ENCODE results near the gene ANKFY1.

The ANKFY1 gene

DNA sequence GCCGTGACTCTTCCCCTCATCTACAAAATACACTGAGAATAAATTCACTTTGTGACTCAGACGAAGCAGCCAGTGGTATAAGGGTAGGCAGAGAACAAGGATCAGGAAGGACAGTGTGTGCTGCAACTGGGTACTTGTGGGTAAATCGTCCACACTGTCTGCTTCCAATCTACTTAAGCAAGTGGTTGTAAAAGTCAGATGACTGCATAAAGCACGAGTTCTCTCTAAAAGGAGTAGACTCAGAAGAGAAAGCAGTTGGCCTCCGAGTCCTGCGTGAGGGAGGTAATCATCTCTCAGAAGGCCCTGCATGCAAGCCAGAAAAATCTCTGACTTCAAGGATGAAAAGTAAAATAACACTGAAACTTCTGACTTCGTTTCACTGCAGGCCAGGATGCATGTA lies 43.1 kb downstream of the ANKFY1 start:
- Mint-ChIP-seq H3K4me1 (peaks cover under 1% of the 10 kb centered on the region), H3K36me3 (peaks cover 21% of the 10 kb centered on the region), H3K4me3 (no peak overlapping the region), H3K27ac (no peak overlapping the region), H3K27me3 (no peaks in the 10 kb centered on the region), H3K9me3 (no peaks in the 10 kb centered on the region)
- no peak for DNase-seq
- CTCF ChIA-PET, result interaction anchor here (1.2 to 1.7 kb wide), 2 partner anchors 9 to 200 kb away, joined by 3 to 5 read pairs; no protein-coding TSS in a partner anchor

DNA sequence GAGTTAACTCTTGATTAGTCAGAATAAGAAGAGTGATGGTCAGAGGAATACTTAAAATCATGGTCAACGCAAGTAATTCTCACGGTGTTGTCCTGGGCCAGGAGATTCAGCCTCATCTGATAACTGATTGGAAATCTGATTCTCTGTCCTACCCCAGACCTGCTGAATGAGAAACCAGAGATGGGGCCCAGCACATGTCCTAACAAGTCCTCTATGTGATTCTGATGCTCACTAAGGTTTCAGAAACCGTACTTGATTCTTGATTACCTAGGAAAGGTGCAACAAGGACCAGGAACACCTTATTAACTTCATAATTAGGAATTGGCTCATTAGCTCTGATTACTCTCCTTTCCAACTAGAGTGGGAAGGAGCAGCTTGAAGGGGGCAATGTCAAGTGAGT lies 44.5 kb downstream of the ANKFY1 start:
- Mint-ChIP-seq H3K36me3 (peaks cover 23% of the 10 kb centered on the region), H3K4me1 (peaks cover 6% of the 10 kb centered on the region), H3K27ac (peak overlapping the region; percentile 37), H3K9me3 (no peaks in the 10 kb centered on the region), H3K27me3 (no peaks in the 10 kb centered on the region), H3K4me3 (no peak overlapping the region)
- CTCF ChIA-PET, result interaction anchor here (1.0 to 1.7 kb wide), 4 partner anchors 11 to 202 kb away, joined by 3 to 5 read pairs (median 3); no protein-coding TSS in a partner anchor
- DNase-seq, result no peak

DNA sequence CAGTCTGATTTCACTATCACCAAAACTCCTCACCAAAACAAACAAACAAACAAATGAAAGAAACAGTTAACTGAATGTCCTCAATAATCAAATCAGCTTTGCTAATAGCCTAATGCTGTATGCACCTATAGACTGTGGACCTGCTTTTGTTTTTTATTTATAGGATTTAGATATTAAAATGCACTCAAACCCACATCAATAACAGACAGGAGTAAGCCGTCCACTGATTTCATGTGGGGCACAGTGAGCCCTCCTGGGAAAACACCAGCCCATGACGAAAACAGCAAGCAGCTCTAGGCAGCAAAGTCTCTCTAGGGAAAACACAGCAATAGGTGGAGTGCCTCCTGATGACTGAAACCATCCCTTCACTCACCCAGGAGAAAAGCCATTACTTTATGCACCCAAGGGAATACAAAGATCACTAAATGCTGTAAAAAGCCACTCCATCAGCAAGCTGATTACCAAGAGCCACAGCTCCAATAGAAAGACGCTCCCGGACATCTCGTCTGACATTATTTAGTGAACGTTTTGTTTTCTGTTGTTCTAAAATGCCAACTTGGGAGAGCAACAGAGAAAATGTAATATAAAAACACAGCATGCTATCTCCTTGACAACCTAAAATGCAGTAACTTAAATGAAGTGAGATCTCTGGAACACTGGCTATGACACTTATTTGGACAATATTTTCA lies 47.8 kb downstream of the ANKFY1 start:
- Mint-ChIP-seq H3K27ac (peak overlapping the region; percentile 65), H3K27me3 (no peaks in the 10 kb centered on the region), H3K36me3 (peaks cover 15% of the 10 kb centered on the region), H3K4me1 (peaks cover 6% of the 10 kb centered on the region), H3K4me3 (no peak overlapping the region), H3K9me3 (no peaks in the 10 kb centered on the region)
- CTCF ChIA-PET, result interaction anchor here (0.6 to 4.1 kb wide), 19 partner anchors 10 to 205 kb away, joined by 3 to 22 read pairs (median 6); no protein-coding TSS in a partner anchor
- no peak for DNase-seq

DNA sequence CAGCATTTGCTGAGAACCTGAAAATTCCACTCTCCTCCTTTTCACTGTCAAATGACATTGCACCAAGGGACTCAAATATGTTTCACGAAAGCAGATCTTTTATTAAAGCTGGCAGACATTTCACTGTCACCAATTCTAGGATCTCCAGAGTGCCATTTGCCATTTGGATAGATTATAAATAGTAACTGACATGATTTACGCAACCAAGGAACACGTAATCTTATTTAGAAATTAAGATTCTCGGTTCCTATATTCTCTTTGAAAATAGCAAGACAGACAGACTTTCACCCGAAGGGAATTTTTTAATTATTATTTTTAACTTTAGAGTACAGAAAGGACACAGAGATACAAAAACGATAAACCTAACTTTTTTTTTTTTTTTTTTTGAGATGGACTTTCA lies 49.6 kb downstream of the ANKFY1 start:
- Mint-ChIP-seq H3K9me3 (no peaks in the 10 kb centered on the region), H3K4me3 (no peak overlapping the region), H3K27me3 (no peaks in the 10 kb centered on the region), H3K4me1 (peaks cover 6% of the 10 kb centered on the region), H3K36me3 (peaks cover 22% of the 10 kb centered on the region), H3K27ac (no peak overlapping the region)
- CTCF ChIA-PET, result interaction anchor here (0.7 to 4.1 kb wide), 4 partner anchors 12 to 215 kb away, joined by 3 to 22 read pairs (median 9); no protein-coding TSS in a partner anchor
- no peak for DNase-seq

DNA sequence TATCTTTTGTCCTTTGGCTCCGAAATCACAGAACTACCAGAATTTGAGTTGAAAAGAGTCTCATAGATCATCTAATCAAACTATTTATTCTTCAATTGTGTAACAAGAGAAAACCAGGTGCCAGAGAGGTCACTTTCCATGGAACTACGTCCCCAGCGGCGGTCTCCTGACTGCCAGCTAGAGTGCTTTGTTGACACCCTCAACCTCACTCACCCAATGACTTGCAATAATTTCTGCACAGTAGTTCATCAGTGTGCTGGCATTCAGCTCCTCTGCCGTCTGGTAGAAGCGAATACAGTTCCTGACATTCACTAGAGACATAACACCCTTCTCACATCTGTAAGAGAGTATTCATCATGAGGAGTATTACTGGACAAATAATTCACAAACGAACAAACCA lies 54.2 kb downstream of the ANKFY1 start:
- H3K27ac Mint-ChIP-seq, result no peak overlapping the region
- no peaks in the 10 kb centered on the region for H3K9me3 Mint-ChIP-seq
- no peak overlapping the region for H3K4me3 Mint-ChIP-seq
- peaks cover 13% of the 10 kb centered on the region for H3K4me1 Mint-ChIP-seq
- DNase-seq, result no peak
- CTCF ChIA-PET, result no interaction called here
- peaks cover 40% of the 10 kb centered on the region for H3K36me3 Mint-ChIP-seq
- no peaks in the 10 kb centered on the region for H3K27me3 Mint-ChIP-seq

DNA sequence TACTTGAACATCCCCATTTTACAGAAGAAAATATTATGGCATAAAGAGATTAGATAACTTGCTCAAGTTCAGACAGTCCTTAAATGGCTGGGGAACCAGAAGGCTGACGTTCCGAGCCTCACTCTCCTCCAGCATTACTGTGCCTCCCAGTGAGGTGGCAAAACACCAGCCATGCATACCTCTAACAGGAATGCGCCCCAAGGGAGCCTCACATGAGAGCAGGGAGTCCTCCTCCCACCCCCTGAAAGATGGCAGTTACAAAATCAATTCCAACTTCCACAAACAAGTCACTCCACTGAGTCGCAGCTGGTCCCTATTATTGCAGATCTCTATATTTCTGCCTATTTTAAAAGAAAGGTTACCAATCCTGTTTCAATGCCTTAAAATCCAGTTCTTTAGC lies 55.5 kb downstream of the ANKFY1 start:
- no peak for DNase-seq
- Mint-ChIP-seq H3K36me3 (peaks cover 46% of the 10 kb centered on the region), H3K4me3 (no peak overlapping the region), H3K4me1 (peaks cover 13% of the 10 kb centered on the region), H3K27me3 (no peaks in the 10 kb centered on the region), H3K27ac (no peak overlapping the region), H3K9me3 (no peaks in the 10 kb centered on the region)
- CTCF ChIA-PET, result no interaction called here

DNA sequence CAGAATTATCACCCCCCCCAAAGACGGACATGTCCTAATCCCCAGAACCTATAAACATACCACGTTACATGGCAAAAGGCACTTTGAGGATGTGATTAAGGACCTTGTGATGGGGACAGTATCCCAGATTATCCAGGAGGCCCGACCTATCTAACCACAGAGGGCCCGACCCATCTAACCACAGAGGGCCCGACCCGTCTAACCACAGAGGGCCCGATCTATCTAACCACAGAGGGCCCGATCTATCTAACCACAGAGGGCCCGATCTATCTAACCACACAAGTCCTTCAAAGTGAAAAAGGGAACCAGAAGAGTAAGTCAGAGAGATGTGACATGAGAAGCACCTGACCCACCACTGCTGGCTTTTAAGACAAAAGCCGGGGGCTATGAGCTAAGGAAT lies 56.8 kb downstream of the ANKFY1 start:
- no peaks in the 10 kb centered on the region for H3K9me3 Mint-ChIP-seq
- peaks cover 43% of the 10 kb centered on the region for H3K36me3 Mint-ChIP-seq
- H3K4me3 Mint-ChIP-seq, result no peak overlapping the region
- CTCF ChIA-PET, result no interaction called here
- no peaks in the 10 kb centered on the region for H3K27me3 Mint-ChIP-seq
- H3K4me1 Mint-ChIP-seq, result peaks cover 13% of the 10 kb centered on the region
- no peak for DNase-seq
- peak overlapping the region; percentile 49 for H3K27ac Mint-ChIP-seq

DNA sequence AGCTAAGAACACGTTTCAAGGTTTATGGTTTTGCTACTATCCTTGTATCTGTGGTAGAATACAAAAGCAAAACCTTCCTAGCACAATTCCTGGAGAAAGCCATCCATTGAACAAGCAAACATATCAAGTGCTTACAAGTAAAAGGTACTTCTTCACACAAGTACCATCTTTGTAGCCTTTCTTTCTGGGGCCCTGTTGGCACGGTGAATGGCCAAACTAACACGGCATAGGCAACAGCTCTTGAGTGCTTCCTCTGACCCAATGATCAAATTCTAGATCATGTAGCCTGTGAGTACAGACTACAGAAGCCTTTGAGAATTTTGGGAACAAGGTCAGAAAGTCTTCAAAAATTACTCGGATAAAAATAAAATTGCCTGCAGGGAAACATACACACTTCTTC lies 57.9 kb downstream of the ANKFY1 start:
- H3K4me3 Mint-ChIP-seq, result no peak overlapping the region
- peaks cover 13% of the 10 kb centered on the region for H3K4me1 Mint-ChIP-seq
- no peaks in the 10 kb centered on the region for H3K27me3 Mint-ChIP-seq
- DNase-seq, result no peak
- no peaks in the 10 kb centered on the region for H3K9me3 Mint-ChIP-seq
- CTCF ChIA-PET, result no interaction called here
- H3K27ac Mint-ChIP-seq, result no peak overlapping the region
- H3K36me3 Mint-ChIP-seq, result peaks cover 40% of the 10 kb centered on the region

DNA sequence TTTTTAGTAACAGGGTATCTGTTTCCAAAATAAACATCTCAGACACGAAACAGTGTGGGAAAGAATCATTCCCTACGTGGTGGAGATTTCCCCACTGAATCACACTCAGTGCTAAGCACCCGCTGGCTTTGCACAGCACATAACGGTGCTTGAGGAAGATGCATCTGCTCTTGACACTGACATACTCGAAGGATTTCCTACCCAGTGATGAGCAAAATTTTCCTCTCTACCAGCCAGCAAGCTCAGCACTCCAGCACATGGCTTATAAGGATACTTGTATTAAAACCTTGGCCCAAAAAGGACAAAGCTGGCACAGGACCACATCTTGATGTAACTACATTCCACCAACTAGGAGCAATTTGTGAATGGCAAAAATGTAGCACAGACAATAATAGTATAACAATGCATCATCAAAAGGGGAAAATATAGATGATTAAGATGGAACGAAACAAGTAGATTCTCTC lies 59.0 kb downstream of the ANKFY1 start:
- CTCF ChIA-PET, result interaction anchor here (0.7 kb wide), 2 partner anchors 116 to 178 kb away, joined by 3 read pairs; no protein-coding TSS in a partner anchor
- H3K4me3 Mint-ChIP-seq, result no peak overlapping the region
- no peak for DNase-seq
- H3K9me3 Mint-ChIP-seq, result no peaks in the 10 kb centered on the region
- H3K36me3 Mint-ChIP-seq, result peaks cover 38% of the 10 kb centered on the region
- no peak overlapping the region for H3K27ac Mint-ChIP-seq
- H3K4me1 Mint-ChIP-seq, result peaks cover 13% of the 10 kb centered on the region
- H3K27me3 Mint-ChIP-seq, result no peaks in the 10 kb centered on the region

DNA sequence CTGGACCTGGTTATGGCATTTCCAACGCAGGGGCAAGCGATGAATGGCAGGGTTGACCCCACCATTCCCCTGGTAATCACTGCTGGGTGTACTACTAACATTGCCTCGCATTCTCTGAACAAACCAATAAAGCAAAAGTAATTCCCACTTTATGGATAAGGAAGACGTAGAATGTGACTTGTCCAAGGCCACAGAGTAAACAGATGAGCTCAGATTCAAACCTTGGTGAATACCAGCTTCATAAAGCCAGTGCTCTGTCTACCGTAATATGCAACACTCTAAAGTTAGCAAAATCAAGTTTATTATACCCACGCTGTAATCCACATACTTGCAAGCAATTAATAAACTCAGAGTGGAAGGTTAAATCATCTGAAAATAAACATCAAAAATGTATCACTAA lies 59.6 kb downstream of the ANKFY1 start:
- CTCF ChIA-PET, result interaction anchor here (0.7 kb wide), 1 partner anchor 177 kb away, joined by 3 read pairs; no protein-coding TSS in a partner anchor
- H3K36me3 Mint-ChIP-seq, result peaks cover 35% of the 10 kb centered on the region

DNA sequence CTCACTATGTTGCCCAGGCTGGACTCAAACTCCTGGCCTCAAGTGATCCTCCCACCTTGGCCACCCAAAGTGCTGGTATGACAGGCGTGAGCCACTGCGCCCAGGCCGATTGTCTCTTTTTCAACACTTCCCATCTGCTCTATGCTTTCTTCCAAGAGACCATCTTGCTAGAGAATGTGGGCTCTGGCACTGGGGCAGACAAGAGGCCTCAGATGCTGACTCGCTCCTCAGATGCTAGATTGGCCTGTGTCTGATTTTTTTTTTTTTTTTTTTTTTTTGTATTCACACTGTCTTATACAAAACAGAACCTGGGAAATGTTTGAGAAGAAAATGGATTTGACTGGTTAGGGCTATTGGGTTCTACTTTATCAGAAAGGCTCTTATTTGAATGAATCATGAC lies 62.6 kb downstream of the ANKFY1 start:
- Mint-ChIP-seq H3K27me3 (no peaks in the 10 kb centered on the region), H3K27ac (no peak overlapping the region), H3K9me3 (no peaks in the 10 kb centered on the region), H3K4me1 (no peaks in the 10 kb centered on the region), H3K36me3 (peaks cover 32% of the 10 kb centered on the region), H3K4me3 (no peak overlapping the region)
- no peak for DNase-seq
- CTCF ChIA-PET, result interaction anchor here (1.0 to 2.2 kb wide), 7 partner anchors 8 to 280 kb away, joined by 3 to 14 read pairs (median 3); no protein-coding TSS in a partner anchor

More for the DNA sequence above, 59.6 kb downstream of the ANKFY1 start:
- DNase-seq, result no peak
- Mint-ChIP-seq H3K9me3 (no peaks in the 10 kb centered on the region), H3K27me3 (no peaks in the 10 kb centered on the region), H3K27ac (peak overlapping the region; percentile 42), H3K4me3 (no peak overlapping the region), H3K4me1 (peaks cover 13% of the 10 kb centered on the region)

DNA sequence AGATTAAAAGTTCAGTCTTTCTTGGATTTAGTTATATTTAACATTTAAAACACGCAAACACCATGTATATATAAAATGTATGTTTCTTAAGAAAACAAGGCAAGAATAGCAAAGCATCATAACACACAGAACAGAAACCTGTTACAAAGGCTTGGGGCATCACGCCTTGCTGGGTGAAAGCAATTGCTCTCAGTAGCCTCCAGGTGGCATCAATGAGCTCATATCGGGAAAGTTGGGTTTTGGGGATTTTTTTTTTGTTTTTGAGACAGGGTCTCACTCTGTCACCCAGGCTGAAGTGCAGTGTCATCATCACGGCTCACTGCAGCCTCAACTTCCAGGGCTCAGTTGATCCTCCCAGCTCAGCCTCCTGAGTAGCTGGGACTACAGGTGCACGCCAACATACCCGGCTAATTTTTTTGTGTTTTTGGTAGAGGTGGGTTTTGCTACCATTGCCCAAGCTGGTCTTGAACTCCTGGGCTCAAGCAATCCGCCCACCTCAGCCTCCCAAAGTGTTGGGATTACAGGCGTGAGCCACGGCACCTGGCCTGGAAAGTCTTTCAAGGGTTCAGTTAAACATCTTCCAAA lies 63.9 kb downstream of the ANKFY1 start:
- Mint-ChIP-seq H3K4me3 (no peak overlapping the region), H3K27ac (no peak overlapping the region), H3K27me3 (no peaks in the 10 kb centered on the region), H3K4me1 (no peaks in the 10 kb centered on the region), H3K9me3 (no peaks in the 10 kb centered on the region), H3K36me3 (peaks cover 36% of the 10 kb centered on the region)
- DNase-seq, result peak; percentile 54
- CTCF ChIA-PET, result interaction anchor here (0.6 to 2.2 kb wide), 17 partner anchors 13 to 286 kb away, joined by 3 to 14 read pairs (median 3); no protein-coding TSS in a partner anchor

DNA sequence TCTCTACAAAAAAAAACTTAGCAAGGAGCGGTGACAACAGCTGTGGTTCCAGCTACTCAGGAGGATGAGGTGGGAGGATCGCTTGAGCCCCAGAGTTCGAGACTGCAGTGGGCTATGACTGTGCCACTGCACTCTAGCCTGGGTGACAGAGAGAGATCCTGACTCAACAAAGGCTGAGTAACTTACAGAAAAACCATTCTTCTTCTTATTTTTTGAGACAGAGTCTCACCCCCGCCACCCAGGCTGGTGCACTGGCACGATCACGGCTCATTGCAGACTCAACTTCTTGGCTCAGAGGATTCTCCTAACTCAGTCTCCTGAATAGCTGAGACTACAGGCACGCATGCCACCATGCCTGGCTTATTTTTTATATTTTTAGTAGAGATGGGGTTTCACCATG lies 64.8 kb downstream of the ANKFY1 start:
- Mint-ChIP-seq H3K4me3 (no peak overlapping the region), H3K4me1 (no peaks in the 10 kb centered on the region), H3K27me3 (no peaks in the 10 kb centered on the region), H3K9me3 (no peaks in the 10 kb centered on the region), H3K36me3 (peaks cover 39% of the 10 kb centered on the region), H3K27ac (no peak overlapping the region)
- CTCF ChIA-PET, result interaction anchor here (2.2 kb wide), 1 partner anchor 214 kb away, joined by 12 read pairs; no protein-coding TSS in a partner anchor
- no peak for DNase-seq

DNA sequence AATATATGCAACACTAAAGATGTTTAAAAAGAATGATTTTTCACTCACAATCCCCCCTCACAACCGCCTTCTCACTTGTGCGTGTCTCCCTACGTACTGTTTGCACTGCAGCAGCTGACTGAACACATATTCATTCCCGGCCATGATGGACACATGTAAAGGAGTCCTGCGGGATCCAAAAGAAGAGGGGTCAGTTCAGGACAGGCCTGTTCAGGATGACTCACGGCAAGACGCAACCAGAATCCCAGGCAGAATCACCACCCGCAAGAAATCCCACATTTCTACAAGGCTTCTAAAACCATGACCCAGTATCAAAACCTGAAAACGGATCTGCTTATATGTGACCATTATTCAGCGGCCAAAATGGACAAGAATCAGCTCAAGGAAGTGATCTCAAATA lies 68.5 kb downstream of the ANKFY1 start:
- Mint-ChIP-seq H3K4me3 (no peak overlapping the region), H3K27ac (no peak overlapping the region), H3K36me3 (peaks cover 42% of the 10 kb centered on the region), H3K4me1 (no peaks in the 10 kb centered on the region), H3K9me3 (no peaks in the 10 kb centered on the region), H3K27me3 (no peaks in the 10 kb centered on the region)
- DNase-seq, result no peak
- CTCF ChIA-PET, result no interaction called here

DNA sequence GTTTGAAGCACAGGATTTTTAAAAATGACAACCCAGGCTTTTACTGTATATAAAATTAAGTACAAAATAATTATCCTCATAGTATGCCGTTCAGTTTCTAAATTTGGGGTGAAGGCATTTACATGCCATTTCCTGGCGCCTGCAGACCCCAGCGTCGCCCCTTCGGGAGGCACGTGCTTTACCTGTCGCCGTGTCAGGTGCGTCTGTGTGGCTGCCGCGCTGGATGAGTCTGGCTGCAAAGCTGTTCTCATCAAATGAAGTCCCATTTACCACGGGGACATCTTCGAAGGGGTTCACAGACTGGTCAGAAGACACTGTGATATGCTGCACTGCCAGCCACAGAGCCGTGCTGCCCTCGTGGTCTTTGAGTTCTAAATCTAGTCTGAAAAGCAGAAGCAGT lies 69.0 kb downstream of the ANKFY1 start:
- Mint-ChIP-seq H3K27me3 (no peaks in the 10 kb centered on the region), H3K36me3 (peaks cover 42% of the 10 kb centered on the region), H3K4me1 (peaks cover 2% of the 10 kb centered on the region), H3K9me3 (no peaks in the 10 kb centered on the region), H3K4me3 (no peak overlapping the region), H3K27ac (no peak overlapping the region)
- CTCF ChIA-PET, result no interaction called here
- DNase-seq, result no peak

All from activated naive CD4-positive, alpha-beta T cell treated with anti-CD3 and anti-CD28 coated beads, Interleukin-2, amount 10 ng/mL, durations not matched to agents 7 days and 5 days (primary cell).